HG03025 (cell line): ENCODE data around the gene PPIA.
"Not testable (repeated sequence)": the region's sequence is repeated elsewhere in the genome, so short reads cannot be mapped to it uniquely, and the experiment has no call there.

Experiments used
- ATAC-seq: cut with Tn5 transposase; IDR thresholded peaks from one replicate; pipeline ENCODE4 v1.9.1; 2021; ENCODE audit warnings: mild to moderate bottlenecking, moderate library complexity; ENCODE audit not compliant: unreplicated experiment, low FRiP score

Gene PPIA

DNA sequence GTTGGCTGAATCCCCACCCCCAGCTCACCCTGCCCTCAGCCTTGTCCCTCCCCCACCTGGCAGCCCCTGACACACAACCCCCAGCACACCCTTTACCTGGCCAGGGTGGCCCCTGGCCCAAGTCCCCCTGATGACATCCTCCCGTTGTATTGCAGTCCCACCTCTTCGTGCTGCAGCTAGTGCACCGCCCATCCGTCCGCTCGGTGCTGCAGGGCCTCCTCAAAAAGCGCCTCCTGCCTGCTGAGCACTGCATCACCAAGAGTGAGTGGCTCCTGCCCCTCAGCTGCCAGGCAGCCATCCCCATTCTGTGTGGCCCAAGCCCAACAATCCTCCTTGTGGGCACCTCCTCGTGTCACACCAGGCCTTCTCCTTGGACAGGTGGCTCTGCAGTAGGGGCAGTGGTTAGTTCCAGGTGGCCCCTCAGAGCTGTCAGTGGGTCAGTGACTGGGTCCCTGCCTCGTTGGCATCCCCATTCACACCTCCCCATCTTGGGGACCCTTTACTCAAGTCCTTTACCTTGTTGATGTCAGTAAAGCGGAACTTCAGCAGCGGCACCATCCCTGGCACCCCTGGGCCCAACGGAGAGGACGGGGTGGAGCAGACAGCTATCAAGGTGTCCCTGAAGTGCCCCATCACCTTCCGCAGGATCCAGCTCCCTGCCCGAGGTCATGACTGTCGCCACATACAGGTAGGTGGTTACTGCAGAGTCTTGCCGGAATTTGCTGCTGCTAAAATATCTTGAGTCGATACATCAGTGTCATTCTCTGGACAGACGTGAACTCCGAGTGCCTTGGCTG is 33.6 kb upstream of the PPIA start:
- no peak for ATAC-seq

DNA sequence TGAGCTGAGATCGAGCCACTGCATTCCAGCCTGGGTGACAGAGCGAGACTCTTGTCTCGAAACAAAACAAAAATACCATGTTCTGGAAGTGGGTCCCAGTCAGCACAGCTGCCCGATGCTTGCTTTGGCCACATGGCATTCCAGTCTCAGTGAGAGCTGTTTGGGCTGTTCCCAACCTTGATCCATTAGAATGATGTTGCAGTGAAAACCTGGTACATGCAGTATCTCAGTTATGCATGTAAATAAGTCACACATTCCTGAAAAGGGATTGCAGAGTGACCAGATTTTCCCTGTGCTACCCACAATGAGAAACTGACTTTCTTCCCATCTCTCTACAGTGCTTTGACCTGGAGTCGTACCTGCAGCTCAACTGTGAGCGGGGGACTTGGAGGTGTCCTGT is 32.4 kb upstream of the PPIA start:
- ATAC-seq: no peak

DNA sequence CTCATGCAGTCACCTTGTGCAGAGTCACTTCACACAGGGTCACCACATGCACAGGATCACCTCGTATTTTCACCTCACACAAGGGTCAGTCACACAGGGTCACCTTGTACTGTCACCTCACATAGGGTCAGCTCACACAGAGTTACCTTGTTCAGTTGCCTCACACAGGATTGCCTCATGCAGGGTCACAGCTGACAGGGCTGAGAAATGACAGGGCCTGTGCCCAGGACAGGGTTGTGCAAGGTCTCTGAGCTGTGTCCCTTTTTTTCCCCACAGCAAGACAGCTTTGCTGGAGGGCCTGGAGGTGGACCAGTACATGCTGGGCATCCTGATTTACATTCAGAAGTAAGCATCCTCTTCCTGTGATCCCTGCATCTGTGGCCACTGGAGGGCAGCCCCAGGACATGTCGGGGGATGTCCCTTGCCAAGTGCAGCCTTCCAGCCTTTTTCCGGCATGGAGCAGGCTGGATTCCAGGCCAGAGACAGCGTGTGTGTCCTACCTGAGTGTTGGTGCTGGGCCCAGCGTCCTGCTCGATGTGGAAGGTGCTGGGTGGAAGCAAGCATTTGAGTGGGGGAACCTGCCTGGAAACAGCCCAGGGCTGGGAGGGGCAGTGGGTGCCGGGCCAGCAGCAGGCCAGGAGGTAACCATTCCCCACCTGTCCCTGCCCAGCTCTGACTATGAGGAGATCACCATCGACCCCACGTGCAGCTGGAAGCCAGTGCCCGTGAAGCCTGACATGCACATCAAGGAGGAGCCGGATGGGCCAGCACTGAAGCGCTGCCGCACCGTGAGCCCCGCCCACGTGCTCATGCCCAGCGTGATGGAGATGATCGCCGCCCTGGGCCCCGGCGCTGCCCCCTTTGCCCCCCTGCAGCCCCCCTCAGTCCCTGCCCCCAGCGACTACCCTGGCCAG is 31.6 kb upstream of the PPIA start:
- no peak for ATAC-seq

GRCh38 chr7:44765579-44766415 is 30.7 kb upstream of the PPIA start:
- no peak for ATAC-seq

DNA sequence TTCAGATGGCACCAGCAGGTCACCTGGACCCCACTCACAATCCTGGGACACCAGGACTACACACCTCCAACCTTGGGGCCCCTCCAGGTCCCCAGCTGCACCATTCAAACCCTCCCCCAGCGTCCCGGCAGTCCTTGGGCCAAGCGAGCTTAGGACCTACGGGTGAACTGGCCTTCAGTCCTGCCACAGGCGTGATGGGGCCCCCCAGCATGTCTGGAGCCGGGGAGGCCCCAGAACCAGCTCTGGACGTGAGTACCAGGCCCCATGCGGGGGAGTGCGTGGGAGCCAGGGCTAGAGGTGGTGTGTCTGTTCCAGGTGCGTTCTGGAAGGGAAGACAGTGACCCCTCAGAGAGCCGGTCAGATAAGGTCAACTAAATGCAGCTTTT is 30.1 kb upstream of the PPIA start:
- no peak for ATAC-seq

DNA sequence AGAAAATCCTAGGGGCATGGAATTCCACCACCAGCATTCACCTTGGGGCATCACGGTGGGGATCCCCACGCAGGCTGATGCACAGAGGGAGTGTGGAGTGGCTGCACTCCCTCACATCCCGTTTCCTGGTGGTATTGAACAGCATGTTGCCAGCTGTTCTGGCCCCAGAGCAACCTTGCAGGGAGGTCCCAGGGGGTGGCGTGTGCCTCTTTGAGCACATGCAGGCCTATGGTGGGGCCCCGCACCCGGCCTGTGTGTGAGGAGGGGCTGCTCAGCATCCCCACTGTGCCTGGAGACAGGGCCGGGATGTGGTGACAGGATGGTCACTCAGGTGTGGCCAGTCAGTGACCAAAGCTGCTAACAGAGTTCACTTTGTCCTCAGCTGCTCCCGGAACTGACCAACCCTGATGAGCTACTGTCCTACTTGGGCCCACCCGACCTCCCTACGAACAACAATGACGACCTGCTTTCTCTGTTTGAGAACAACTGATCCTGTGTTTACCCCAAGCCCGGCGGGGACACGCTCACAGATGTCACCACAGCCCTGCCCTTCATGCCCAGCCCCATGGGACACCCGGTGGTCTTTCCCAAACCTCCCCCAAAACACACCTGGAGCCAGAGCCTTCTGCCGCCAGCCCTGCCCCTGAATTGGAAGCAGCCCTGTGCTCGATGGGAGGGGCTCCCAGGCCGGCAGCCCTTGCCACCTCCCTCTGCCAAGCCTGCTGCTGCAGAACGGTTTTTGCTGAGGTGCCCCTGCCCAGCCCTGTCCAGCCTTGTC is 29.2 kb upstream of the PPIA start:
- no peak for ATAC-seq

DNA sequence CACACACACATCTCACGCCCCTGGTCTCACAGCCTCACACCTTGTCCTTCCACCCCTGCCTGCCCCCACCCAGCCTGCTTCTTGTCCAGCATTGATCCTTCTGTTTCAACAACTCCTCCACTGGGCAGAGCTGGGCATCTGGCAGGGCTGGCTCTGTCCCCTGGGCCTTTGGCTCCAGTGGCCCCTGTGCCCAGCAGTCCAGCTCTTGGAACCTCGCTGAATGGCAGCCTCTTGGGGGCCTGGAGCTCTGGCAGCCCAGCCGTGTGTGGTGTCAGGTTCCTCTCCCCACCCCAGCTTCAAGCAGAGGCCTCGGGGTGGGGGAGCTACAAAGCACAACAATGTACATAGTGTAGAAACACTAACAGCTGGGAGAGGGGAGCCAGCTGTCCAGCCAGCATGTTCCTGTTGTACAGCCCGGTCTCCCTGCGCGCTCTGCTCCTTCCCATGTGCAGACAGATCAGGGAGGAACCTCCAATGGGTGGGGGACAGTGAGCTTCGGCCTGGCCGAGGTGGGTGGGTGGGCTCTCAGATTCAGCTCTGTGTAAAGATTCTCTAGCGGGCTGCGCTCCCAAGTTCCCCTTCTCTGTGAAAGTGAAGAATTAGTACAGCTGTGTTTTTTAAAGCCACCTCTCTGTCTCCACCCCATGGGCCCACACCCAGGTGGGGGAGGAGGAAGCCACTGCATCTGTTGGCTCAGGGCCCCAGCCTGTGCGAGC is 28.4 kb upstream of the PPIA start:
- no peak for ATAC-seq

DNA sequence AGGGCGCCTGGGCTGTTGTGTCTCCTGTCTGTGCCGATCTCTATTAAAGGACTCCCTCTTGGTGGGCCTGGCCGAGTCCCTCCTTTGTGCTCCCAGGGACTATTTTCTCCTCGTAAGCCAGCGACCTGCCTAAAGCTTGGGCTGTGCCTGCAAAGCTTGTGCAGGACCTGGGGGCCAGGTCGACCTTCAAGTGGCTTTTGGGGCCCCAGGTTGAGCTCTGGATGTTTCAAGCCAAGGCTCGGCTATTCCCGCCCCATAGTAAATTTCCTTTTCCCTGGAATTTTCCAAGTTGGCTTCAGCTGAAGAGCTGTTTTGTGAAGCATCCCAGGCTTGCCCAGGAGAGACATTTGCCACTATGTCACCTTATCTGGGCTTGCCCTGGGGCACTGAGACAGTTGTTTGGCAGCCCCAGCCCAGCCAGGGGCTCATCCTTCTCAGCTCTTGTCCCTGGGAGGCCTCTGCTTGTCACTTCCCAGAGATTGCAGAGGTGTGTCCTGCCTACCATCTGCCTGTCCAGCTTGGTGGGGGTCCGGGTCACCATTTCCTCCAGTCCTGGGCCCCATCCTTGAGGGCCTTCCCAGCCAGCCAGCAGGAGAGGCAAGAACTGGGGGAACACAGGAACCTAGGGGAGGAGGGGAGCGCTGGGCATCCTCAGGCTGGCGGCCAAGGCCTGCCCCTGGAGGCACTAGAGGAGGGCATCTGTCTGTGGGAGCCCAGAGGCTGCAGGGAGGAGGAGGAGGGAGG is 27.7 kb upstream of the PPIA start:
- ATAC-seq: no peak

DNA sequence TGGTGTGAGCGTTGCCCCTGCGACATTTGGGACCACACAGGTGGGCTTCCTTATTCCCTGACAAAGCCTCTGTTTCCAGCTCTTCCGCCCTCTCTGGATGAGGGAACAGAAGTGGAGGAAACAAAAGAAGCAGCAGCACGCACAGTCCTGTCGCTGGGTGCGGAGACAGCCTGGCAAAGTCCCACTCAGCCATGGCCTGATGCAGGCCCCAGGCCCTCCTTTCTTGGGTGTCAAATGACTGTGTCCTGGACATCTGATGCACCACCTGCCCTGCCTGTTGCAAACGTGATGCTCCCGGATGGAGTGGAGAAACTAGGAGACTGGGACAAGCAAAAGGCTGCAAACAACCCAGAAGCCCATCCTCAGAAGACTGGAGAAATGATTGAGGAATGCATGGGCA is 27.1 kb upstream of the PPIA start:
- no peak for ATAC-seq

GRCh38 chr7:44769776-44770294 is 26.6 kb upstream of the PPIA start:
- peak; percentile 41 for ATAC-seq

- no peak for ATAC-seq
Measured at GRCh38 chr7:44771358-44771757, 25.1 kb upstream of the PPIA start.

DNA sequence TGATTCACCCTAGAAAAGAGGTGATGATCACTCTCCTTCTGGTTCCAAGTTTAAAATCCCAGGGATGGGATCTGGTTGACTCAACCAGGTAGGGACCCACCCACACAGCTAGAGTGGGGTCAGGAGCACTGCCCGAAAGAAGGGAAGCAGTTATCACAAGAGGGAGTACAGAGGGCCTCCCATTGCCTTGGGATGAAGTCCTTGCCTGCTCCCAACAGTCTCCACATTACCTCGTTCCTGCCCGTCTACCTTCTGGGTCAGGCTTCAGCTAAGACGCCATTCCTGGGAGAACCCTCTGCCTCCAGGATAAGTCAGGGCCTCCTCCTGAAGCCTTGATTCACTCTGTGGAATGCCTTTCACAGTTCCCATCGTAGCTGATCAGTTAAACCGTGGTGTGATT is 24.0 kb upstream of the PPIA start:
- no peak for ATAC-seq

DNA sequence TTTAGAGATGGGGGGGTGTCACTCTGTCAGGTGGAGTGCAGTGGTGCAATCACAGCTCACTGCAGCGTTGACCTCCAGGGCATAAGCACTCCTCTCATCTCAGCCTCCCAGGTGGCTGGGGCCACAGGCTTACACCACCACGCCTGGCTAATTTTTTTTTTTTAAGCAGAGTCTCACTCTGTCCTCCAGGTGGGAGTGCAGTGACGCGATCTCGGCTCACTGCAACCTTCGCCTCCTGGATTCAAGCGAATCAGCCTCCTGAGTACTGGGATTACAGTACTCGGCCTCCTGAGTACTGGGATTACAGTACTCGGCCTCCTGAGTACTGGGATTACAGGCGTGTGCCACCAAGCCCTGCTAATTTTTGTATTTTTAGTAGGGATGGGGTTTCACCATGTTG is 23.6 kb upstream of the PPIA start:
- ATAC-seq: no peak

DNA sequence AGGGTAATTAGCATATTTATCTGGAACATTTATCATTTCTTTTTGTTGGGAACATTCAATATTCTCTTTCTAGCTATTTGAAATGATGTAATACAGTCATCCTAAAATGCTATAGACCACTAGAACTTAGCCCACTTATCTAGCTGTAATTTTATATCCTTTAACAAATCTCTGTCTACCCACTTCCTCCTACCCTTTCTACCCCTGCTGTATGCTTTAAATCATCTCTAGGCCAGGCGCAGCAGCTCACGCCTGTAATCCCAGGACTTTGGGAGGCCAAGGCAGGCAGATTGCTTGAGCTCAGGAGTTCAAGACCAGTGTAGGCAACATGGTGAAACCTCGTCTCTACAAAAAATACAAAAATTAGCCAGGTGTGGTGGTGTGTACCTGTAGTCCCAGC is 22.0 kb upstream of the PPIA start:
- ATAC-seq: not testable (repeated sequence)

DNA sequence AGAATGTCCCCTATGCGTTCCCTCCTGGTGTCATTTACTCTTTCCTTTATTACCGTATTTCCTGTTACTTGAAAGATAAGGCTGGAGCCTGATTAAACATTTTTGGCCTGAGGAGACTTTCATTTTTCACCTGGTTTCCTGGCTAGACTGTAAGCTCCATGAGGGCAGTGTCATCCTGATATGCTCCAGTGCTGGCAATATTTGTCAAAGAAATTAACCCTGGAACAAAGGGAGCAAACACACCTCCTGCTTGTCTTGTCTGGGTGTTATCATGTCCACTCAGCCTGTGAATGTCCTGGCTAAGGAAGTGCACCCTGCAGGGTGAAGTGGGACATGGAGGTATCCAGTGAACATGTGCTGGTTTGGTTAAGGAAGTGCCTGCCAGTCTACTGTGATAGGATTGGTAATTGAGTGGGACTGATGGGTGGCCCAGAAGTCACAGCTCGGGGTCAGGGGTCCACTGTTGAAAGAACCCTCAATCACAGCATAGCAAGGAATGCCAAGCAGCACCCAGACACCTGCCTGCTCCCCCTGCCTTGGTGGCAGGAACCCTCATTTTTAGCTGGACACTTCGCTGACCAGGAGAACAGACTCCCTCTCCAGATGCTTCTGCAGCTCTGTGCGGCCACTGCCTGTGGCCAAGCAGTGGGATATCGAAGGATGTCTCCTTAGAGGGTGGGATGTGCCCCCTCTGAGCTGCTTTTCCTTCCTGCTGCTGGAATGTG is 20.9 kb upstream of the PPIA start:
- ATAC-seq: no peak

- ATAC-seq: no peak
Measured at GRCh38 chr7:44776211-44776610, 20.3 kb upstream of the PPIA start.

GRCh38 chr7:44782460-44782859 is 14.0 kb upstream of the PPIA start:
- no peak for ATAC-seq

- ATAC-seq: no peak
Measured at GRCh38 chr7:44783407-44783806, 13.1 kb upstream of the PPIA start.
